ENCODE data around the gene GLYR1. TPM values are rescaled to one million over a fixed set of nuclear protein-coding genes. Genes with fewer than 3 reads are reported as not detected.

Gene GLYR1
- total and polyA plus RNA-seq, 10 of the 15 experiments (the other 5 are each of a cell fraction or from before 2014, with no cell fraction given), result 7.3 to 90.2 (median 57.2) TPM

- TF ChIP-seq SKIL (IDR thresholded peaks at IDR 0.05; ENCODE audit: low read depth, poor library complexity, severe bottlenecking) (no peak), CREM (IDR thresholded peaks at IDR 0.05; ENCODE audit: low read depth) (0 out of 2 replicates have a peak, but pooled peaks have one; percentile 1), EGR1 (IDR thresholded peaks at IDR 0.05; ENCODE audit: borderline replicate concordance in 1 of 2, low read depth in 2 of 2, low read length in 2 of 2) (peak in 1 of 2 experiments; percentile 72; a peak in 2 of 3 replicates), CBX3 (IDR thresholded peaks at IDR 0.05; ENCODE audit: borderline replicate concordance, low read depth) (no peak), PBX3 (IDR thresholded peaks at IDR 0.05; ENCODE audit: insufficient replicate concordance, low read depth, low read length) (peak; percentile 97), SREBF2 (IDR thresholded peaks at IDR 0.05; ENCODE audit: low read length) (no peak), CEBPZ (IDR thresholded peaks at IDR 0.05; ENCODE audit: low read depth, low read length) (peak; percentile 46), TBL1XR1 (IDR thresholded peaks at IDR 0.05; ENCODE audit: low read depth, low read length) (no peak), SIN3A (IDR thresholded peaks at IDR 0.05; ENCODE audit: low read depth, low read length) (no peak), SMC3 (IDR thresholded peaks at IDR 0.05; ENCODE audit: borderline replicate concordance, low read length) (no peak), TCF3 (IDR thresholded peaks at IDR 0.05; ENCODE audit: borderline replicate concordance, insufficient read depth, low read depth, low read length) (no peak), IKZF2 (IDR thresholded peaks at IDR 0.05) (no peak), CBFB (IDR thresholded peaks at IDR 0.05; ENCODE audit: low read depth) (no peak), PKNOX1 (IDR thresholded peaks at IDR 0.05) (peak; percentile 98)
These were observed 44.3 kb downstream of the GLYR1 start (continued) for GRCh38 chr16:4802659-4803287.
